HUDEP-2 (cell line): ENCODE data around the gene NOL3.
"Not testable (repeated sequence)": the region's sequence is repeated elsewhere in the genome, so short reads cannot be mapped to it uniquely, and the experiment has no call there.

Experiments
- DNase-seq, 76 experiments: peaks; one replicate each; lab custom pipeline; 2025; ENCODE audit not compliant: unreplicated experiment in 76 of 76; lab: John Stamatoyannopoulos, UW

Gene NOL3

GRCh38 chr16:67170168-67170948, at the start of gene NOL3:
NOL3 (plus strand) TSS chr16:67170538.
- DNase-seq: peak in 53 of 76 experiments; percentile 9 to 80 (median 54)

- DNase-seq: not testable (repeated sequence)
Measured at GRCh38 chr16:67122799-67123198, 47.5 kb upstream of the NOL3 start.

- no peak for DNase-seq
Measured at GRCh38 chr16:67128417-67128816, 41.9 kb upstream of the NOL3 start.

- no peak for DNase-seq
Measured at GRCh38 chr16:67128887-67129286, 41.5 kb upstream of the NOL3 start.

GRCh38 chr16:67129422-67129821, 40.9 kb upstream of the NOL3 start:
- no peak for DNase-seq

- DNase-seq: no peak
Measured at GRCh38 chr16:67137605-67138004, 32.7 kb upstream of the NOL3 start.

GRCh38 chr16:67141391-67141790, 28.9 kb upstream of the NOL3 start:
- no peak for DNase-seq

- DNase-seq: no peak
Measured at GRCh38 chr16:67142342-67142741, 28.0 kb upstream of the NOL3 start.

GRCh38 chr16:67144943-67145342, 25.4 kb upstream of the NOL3 start:
- no peak for DNase-seq

GRCh38 chr16:67145746-67146145, 24.6 kb upstream of the NOL3 start:
- no peak for DNase-seq

GRCh38 chr16:67146523-67147357, 23.6 kb upstream of the NOL3 start:
- DNase-seq: no peak

- DNase-seq: no peak
Measured at GRCh38 chr16:67147437-67148140, 22.7 kb upstream of the NOL3 start.

- no peak for DNase-seq
Measured at GRCh38 chr16:67148221-67148620, 22.1 kb upstream of the NOL3 start.

- DNase-seq: no peak
Measured at GRCh38 chr16:67148656-67149275, 21.6 kb upstream of the NOL3 start.

- DNase-seq: no peak
Measured at GRCh38 chr16:67149276-67150046, 20.9 kb upstream of the NOL3 start.

- peak in 14 of 76 experiments; percentile 4 to 47 (median 14) for DNase-seq
Measured at GRCh38 chr16:67150047-67150832, 20.1 kb upstream of the NOL3 start.

GRCh38 chr16:67150833-67151396, 19.4 kb upstream of the NOL3 start, which contains the start of gene B3GNT9:
B3GNT9 (minus strand) TSS chr16:67150998; CDS start chr16:67150485, 513 bp downstream.
- peak in 22 of 76 experiments; percentile 9 to 50 (median 32) for DNase-seq

GRCh38 chr16:67151431-67152097, 18.8 kb upstream of the NOL3 start:
- peak in 1 of 76 experiments; percentile 7 for DNase-seq
